Activated CD4-positive, CD25-positive, alpha-beta regulatory T cell treated with anti-CD3 and anti-CD28 coated beads, Interleukin-2, amount 50 U/mL, for 24 hours (primary cell): ENCODE data around the gene FAM217A.

Experiments used
- ATAC-seq, 2 donors: fragments of 150-1000 bp; cut with Tn5 transposase; one replicate each; pipeline ENCODE4 v1.10.0; 2021; ENCODE audit warnings: mild to moderate bottlenecking in 1 of 2, moderate library complexity in 1 of 2

Gene FAM217A

GRCh38 chr6:4084444-4085331 is 5.8 kb upstream of the FAM217A start:
- ATAC-seq, result no peak

DNA sequence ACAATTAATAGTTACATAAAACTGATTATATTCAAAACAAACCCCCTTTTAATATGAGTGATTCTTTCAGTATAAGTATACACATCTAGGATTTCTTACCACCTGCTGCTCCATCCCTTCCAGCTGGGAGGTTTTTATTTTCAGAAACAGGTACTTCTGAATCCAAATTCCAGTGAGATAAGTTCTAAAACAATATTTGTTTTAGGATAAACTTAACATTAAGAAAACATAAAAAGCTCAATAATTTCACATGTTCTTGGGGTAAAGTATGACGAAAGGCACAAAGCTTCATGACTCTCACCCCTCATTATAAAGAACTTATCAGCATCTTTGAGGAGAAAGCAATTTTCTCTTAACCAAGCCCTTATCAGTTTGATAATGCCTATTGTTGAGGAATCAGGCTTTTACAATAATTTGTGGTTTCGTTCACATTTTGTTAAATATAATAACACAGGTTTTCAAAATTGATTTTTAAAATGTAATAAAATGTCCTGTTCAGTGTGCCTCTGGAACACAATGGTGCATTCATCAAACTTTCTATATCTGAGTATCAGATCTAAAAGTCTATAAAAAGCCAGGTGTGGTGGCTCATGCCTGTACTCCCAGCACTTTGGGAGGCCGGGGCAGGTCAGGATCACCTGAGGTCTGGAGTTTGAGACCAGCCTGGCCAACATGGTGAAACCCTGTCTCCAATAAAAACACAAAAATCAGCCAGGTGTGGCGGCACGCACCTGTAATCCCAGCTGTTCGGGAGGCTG is 4.3 kb downstream of the FAM217A start:
- ATAC-seq, result no peak

DNA sequence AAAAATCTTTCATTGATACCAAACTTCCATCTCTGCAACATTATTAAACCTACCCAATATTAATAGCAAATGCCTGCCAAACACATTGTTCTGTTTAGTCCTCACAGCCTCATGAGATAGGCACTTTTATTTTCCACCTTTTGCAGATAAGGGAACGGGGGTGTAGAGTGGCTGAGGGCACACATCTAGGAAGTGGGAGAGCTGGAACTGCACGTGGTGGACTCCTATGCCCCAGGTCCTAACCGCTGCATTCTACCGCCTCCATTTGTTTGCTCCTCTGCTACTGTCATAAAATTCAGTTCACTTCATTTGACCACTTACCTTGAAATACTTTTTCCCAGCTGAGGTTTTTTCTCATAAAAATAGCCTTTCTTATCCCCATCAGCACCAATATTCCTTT is 7.6 kb downstream of the FAM217A start:
- no peak for ATAC-seq

DNA sequence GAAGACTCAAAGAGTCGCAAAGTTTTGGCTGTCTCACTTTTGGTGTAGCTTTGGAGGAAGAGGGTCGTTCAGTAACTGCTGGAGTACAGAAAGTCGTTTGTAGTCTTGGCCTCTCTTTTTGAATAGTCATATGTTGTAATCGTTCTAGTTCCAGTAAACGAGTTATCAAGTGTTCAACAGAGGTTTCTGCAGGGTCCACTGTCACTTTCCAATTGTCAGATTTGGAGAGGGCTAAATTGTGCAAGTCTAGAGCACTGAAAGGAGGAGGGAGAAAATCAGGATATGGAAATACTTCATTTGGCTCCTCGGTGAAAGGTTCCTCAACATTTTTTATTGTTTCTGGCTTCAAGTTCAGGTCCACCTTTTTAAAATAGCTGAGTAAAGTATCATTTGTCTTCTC is 9.7 kb downstream of the FAM217A start:
- no peak for ATAC-seq

DNA sequence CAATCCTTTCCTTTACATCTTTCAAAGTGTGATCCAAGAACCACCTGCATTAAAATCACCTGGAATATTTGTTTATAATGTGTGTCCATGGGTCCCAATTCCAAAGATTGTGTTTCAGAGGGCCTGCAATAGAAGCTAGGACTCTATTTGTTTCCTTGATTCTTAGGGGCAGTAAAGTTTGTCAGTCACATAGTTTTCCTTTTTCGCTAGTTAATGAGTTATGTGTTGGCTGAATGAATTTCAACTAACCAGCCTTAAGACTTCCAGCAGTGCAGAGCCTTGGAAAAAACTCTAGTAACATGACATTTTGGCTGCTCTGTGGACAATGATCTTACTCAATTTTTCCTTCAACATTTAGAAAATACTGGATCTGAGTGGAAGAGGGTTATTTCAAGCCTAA is 11.3 kb downstream of the FAM217A start:
- no peak for ATAC-seq

GRCh38 chr6:4066029-4066755 is 12.7 kb downstream of the FAM217A start:
- ATAC-seq, result no peak

DNA sequence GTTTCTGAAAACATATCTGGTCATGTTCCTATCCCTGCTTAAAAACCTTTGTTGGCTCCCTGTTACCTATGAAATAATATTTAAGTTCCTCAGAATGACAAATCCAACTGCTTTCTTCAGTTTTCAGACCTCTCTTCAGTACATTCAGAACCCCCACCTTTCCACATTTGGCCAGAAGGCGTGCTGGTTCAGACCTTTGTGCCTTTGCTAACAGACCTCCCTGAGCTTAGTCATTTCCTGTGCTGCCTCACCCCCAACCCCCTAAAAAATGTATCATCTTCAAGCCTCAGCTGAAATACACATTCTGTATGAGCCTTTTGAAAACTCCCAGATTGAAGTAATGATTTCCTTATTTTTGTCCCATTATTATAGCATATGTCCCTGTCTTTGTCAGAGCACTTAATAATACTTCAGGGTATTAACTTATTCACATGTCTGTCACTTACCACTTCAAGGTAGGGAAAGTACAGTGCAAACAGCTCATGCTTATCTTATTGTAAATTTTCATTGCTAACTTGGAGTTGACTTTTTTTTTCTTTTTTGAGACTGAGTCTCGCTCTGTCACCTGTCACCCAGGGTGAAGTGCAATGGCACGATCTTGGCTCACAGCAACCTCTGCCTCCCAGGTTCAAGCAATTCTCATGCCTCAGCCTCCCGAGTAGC is 19.7 kb downstream of the FAM217A start:
- peak; percentile 74 to 80 for ATAC-seq

DNA sequence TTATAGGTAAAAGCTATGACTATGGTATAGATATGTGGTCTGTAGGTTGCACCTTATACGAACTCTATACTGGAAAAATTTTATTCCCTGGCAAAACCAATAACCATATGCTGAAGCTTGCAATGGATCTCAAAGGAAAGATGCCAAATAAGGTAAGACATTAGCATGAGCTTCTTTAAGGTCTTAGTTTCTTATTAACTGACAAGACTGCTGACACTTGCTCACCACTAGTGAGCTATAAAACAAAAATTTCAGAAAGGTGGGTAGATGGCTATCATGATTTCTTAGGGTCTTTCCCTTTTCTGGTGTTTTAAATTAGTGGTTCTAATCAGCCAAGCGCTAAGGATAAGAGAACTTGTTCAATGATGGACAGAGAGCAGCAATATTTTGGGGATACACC is 21.9 kb downstream of the FAM217A start:
- ATAC-seq, result no peak

GRCh38 chr6:4055420-4056041 is 23.4 kb downstream of the FAM217A start:
- no peak for ATAC-seq

GRCh38 chr6:4049246-4049645 is 29.7 kb downstream of the FAM217A start:
- ATAC-seq, result no peak

DNA sequence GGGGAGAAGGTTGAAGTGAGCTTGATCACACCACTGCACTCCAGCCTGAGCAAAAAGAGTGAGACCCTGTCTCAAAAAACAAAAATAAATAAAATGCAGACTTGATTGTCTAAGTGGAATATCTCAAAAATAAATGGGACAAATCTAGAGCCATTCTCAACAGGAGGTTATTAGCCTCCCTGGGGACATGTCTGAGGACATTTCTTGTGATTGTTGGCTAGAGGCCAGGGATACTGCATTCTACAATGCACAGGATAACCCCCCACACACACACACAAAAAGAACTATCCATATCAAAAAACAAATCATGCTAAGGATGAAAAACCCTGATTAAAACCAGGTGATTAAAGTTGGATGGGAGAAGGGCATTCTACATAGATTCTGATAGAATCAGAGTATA is 37.5 kb downstream of the FAM217A start:
- ATAC-seq, result no peak

- no peak for ATAC-seq
These were observed 39.6 kb downstream of the FAM217A start for GRCh38 chr6:4039348-4039747.

GRCh38 chr6:4036581-4036980 is 42.4 kb downstream of the FAM217A start:
- ATAC-seq, result no peak

DNA sequence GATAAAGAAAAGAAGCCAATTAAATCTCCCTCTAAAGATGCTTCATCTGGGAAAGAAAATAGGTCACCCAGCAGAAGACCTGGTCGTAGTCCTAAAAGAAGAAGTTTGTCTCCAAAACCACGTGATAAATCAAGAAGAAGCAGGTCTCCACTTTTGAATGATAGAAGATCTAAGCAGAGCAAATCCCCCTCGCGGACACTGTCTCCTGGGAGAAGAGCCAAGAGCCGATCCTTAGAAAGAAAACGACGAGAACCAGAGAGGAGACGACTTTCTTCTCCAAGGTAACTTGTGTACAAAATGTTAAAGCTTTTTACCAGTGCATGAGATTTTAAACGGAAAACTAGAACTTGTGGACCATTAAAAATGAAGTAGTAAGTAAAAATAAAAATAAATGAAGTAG is 46.5 kb downstream of the FAM217A start:
- ATAC-seq, result no peak

- ATAC-seq, result no peak
These were observed 47.5 kb downstream of the FAM217A start for GRCh38 chr6:4031442-4031841.

DNA sequence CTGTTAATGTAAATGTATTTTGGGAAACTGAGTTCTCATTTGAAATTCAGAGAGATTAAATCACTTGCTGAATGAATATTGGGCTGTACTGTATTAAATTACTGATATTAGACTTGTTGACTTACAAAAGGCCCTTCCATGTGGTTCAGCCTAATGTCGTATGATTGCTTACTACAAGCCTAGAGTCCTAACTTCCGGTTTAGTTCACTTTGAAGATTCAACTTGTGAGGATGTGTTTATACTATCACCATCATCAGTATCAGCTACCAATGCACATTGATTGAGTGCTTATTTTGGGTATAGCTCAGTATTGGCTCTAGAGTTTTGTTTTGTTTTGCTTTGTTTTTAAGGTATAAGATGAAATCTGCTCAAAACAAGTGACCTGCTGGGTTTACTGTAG is 48.3 kb downstream of the FAM217A start:
- peak; percentile 32 to 48 for ATAC-seq

- no peak for ATAC-seq
These were observed 49.2 kb downstream of the FAM217A start for GRCh38 chr6:4029687-4030086.

- no peak for ATAC-seq
These were observed 50.9 kb downstream of the FAM217A start for GRCh38 chr6:4028051-4028450.

DNA sequence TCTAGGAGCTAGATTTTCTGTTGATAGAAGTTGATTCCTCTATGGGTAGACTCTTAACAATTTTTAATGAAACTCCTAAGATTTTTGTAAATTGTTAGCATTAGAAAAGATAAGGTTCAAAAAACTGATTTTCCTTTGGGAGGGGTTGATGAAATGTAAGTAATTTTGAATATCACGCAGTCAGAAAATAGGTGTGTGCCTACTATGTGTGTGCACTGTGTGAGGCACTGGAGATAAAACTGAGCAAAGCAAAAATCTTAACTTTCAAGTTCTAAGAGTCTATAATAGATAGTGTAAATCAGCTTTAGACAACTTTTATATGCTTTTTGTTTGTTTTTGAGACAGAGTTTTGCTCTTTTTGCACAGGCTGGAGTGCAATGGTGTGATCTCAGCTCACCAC is 53.3 kb downstream of the FAM217A start:
- ATAC-seq, result no peak

DNA sequence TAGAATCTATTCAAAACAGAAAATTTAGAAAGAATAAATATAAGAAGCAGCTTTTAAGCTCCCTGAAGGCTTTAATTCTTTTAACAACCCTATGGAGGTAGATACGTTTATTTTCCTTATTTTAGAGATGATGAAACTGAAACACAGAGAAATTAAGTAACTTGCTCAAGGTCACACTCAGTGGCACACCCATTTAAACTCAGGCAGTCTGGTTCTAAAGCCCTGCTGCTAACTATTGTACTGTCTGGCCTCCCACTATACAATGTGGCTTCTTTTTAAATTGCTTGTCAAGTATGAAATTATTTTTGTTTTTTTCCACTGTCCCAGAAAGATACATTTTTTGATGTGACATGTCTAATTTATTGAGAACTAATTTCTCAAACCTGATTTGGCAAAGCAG is 55.7 kb downstream of the FAM217A start:
- ATAC-seq, result no peak

- ATAC-seq, result no peak
These were observed 56.9 kb downstream of the FAM217A start for GRCh38 chr6:4021854-4022695.
